ENCODE results near the gene RPN1.
"Not testable (repeated sequence)": the region's sequence is repeated elsewhere in the genome, so short reads cannot be mapped to it uniquely, and the experiment has no call there.

GRCh38 chr3:128675802-128676201, 25.2 kb upstream of the RPN1 start:
- not testable (repeated sequence) for TF ChIP-seq CTCF (IDR thresholded peaks at IDR 0.05; ENCODE audit: low read depth, low read length, missing input control); YY1 (IDR thresholded peaks at IDR 0.05); TAF1 (conservative IDR thresholded peaks at IDR 0.05); EGR1 (IDR thresholded peaks at IDR 0.05; ENCODE audit: low read depth in 2 of 2); FOXA1 (IDR thresholded peaks at IDR 0.05); RXRA (IDR thresholded peaks at IDR 0.05); JUND (IDR thresholded peaks at IDR 0.05); REST (IDR thresholded peaks at IDR 0.05); RAD21 (IDR thresholded peaks at IDR 0.05); MAX (IDR thresholded peaks at IDR 0.05); SP1 (IDR thresholded peaks at IDR 0.05)
